Fibroblast of peridontal ligament (primary cell): Measurements from ENCODE around the gene ST3GAL3.

ENCODE experiments used
- DNase-seq: peaks from one replicate; pipeline ENCODE4 v3.0.0-alpha.2; 2010; ENCODE audit errors: extremely low read depth

ST3GAL3 gene

DNA sequence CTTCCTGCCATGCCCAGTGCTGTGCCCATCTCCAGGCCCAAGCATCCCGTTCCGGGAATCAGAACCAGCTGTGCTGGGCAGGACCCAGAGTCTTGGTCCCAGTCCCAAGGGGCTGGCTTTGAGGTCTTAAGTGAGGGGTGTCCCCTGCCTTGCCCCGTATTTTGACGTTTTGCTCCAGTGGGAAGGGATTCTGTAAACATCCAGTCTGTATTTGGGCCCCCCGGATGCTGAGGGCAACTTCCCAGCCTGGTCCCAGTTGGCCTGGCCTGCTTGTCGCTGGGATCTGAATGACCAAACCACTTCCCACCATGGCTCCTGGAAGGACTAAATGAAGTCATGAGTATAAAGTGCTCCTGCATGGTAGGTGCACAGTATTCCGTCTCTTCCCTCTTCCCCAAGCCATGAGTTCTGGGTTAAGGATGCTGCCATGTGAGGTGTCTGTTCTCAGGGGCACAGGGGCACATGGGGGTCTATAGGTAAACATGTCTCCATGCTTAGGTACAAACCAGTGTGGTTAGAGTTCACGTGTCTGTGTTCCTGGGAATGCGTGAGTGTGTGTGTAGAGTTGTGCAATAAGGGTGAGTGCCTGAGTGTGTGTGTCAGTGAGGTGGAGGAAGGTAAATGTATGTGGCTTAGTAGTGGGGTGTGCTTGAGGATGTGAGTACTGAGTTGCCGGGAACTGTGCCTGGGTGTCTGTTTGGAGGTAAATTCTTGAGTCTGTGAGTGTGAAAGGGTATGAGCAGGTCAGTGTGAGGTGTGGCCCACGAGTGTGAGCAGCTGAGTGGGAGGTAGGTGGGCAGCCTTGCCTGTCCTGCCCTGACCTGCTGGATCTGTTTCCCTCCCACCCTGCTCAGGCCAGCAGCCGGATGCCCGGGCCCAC is 273.2 kb downstream of the ST3GAL3 start:
- DNase-seq: no peak
